Measurements from ENCODE around the gene LTA. TPM values are rescaled to one million over a fixed set of nuclear protein-coding genes. Genes with fewer than 3 reads are reported as not detected.

The LTA gene
- total RNA-seq, 2 experiments from 2014 or later, result 0.98 to 4.1 TPM

DNA sequence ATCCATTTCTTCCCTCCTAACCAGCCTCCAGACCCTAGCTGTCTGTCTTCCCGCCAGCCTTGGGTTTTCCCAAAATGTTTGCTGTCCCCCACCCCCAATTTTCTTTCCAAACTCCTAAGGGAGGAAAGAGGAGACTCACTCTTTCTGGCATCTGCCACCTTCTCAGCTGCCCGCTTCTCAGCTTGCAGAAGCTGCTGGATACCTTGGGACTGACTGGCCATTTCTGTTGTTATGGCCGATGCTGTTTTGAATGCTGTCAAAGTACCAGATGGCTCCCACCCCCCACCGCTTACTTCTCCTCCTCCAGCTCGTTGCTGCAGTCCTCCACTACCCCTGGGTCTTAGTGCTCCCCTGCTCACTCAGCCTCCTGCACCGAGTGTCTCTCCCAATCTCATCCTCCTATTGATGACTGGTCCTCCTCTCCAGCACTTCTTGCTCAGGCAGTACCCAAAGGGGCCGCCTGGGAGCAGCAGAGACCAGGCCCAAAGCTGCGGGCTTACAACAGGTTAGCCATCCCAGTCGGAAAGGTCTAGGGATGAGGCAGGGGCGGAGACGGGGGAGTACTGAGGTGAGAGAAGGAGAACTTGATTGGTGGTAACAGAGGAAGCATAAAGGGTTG, 25.6 kb upstream of the LTA start, which contains the start of gene ATP6V1G2:
Gene ATP6V1G2, minus strand, starts transcription at position 270 of the 619 bp plus-strand sequence. Its CDS starts 49 bp downstream, at position 221.
- TF ChIP-seq EZH2phosphoT487 (IDR thresholded peaks at IDR 0.05; ENCODE audit: borderline replicate concordance, low read depth, low read length), result no peak
- TF ChIP-seq, protein P1, sequence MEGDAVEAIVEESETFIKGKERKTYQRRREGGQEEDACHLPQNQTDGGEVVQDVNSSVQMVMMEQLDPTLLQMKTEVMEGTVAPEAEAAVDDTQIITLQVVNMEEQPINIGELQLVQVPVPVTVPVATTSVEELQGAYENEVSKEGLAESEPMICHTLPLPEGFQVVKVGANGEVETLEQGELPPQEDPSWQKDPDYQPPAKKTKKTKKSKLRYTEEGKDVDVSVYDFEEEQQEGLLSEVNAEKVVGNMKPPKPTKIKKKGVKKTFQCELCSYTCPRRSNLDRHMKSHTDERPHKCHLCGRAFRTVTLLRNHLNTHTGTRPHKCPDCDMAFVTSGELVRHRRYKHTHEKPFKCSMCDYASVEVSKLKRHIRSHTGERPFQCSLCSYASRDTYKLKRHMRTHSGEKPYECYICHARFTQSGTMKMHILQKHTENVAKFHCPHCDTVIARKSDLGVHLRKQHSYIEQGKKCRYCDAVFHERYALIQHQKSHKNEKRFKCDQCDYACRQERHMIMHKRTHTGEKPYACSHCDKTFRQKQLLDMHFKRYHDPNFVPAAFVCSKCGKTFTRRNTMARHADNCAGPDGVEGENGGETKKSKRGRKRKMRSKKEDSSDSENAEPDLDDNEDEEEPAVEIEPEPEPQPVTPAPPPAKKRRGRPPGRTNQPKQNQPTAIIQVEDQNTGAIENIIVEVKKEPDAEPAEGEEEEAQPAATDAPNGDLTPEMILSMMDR (conservative IDR thresholded peaks at IDR 0.05; ENCODE audit: low read length), result peak; percentile 99
- CTCF ChIA-PET (ENCODE audit: unreplicated experiment), result interaction anchor here (0.6 to 3.3 kb wide), 3 partner anchors 30 to 68 kb away, joined by 7 to 23 read pairs (median 7); partner anchors contain the start of gene AIF1

DNA sequence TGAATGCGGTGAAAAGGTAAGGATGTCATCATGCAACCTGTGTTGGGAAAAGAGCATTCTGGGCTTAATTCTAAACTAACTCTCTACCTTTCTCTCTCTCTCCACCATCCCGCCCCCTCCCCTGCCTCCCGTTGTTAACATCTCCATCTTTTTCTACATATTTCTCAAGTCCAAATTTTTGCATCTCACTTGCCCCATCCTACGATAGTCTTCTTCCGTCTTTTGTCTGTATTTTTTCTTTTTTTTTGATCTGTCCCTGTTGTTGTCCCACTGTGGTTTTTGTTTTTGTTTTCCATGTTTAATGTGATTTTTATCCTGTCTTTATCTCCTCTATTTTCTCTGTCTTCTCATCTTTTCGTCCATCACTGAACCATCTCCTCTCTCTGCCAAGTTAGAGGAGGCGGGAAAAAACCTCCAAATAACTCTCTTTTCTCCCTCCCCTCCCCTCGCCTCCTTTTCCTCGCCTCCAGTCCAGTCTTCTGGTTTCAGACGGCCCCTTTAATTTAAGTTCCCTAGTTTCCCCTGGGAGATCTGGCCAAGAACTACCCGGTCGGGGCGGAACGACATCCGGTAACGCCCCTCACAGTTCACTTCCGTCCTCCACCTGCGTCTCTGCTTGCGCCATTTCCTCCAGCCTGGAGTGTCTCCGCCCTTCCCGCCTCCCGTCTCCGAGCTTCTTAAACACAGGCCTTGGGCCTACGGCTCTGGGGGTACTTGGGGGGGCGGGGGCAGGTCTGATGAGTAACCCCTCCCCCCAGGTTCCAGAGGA, 24.9 kb upstream of the LTA start, which contains the start of gene NFKBIL1:
Gene NFKBIL1, plus strand, starts transcription at position 651 of the 769 bp plus-strand sequence. Its CDS starts 87 bp downstream, at position 738.
- peaks cover 62% of the 10 kb centered on the region for H3K4me1 ChIP-seq (ENCODE audit: insufficient read depth, low read length, poor library complexity, severe bottlenecking)

More for the DNA sequence above, 25.6 kb upstream of the LTA start, which contains the start of gene ATP6V1G2:
- Histone ChIP-seq H4K20me1 (ENCODE audit: insufficient read depth, low read length) (no peaks in the 10 kb centered on the region), H3K9me3 (ENCODE audit: low read length) (no peaks in the 10 kb centered on the region; the same call in 1 of the 2 replicates), H3K79me2 (ENCODE audit: insufficient read depth, low read depth, low read length) (peaks cover 33% of the 10 kb centered on the region), H2AFZ (ENCODE audit: low read length) (peak within 1 kb of the TSS; percentile 61), H3K9me2 (ENCODE audit: insufficient read depth, low read length) (no peaks in the 10 kb centered on the region), H3K27ac (ENCODE audit: low read depth, low read length, poor library complexity, severe bottlenecking) (peak within 1 kb of the TSS; percentile 64), H3K4me2 (ENCODE audit: low read length) (peak within 1 kb of the TSS; percentile 82), H3K4me1 (ENCODE audit: insufficient read depth, low read length, poor library complexity, severe bottlenecking) (peaks cover 62% of the 10 kb centered on the region), H3K36me3 (ENCODE audit: insufficient read depth, low read length) (peaks cover 28% of the 10 kb centered on the region), H3K4me3 (ENCODE audit: low read depth, low read length, poor library complexity, severe bottlenecking) (peak within 1 kb of the TSS; percentile 67)
- intact Hi-C loops (cut with micrococcal nuclease; ENCODE audit: unreplicated experiment), result loop anchor here (1.0 to 10.0 kb wide), 6 partner anchors 52 to 284 kb away; partner anchors contain the start of genes BAG6 and VARS1
- no TSS peak for BruUV-seq (replicated peaks)
- POLR2A ChIA-PET, result interaction anchor here (0.7 to 1.7 kb wide), 3 partner anchors 46 to 336 kb away, joined by 3 to 8 read pairs (median 3); partner anchors contain the start of gene NCR3
- DNase-seq (ENCODE audit: low spot score), result peak; percentile 94

More for the DNA sequence above, 24.9 kb upstream of the LTA start, which contains the start of gene NFKBIL1:
- TF ChIP-seq, protein P1 (conservative IDR thresholded peaks at IDR 0.05; ENCODE audit: low read length), result peak; percentile 28; the same call in 1 of the 2 replicates
- no peak for TF ChIP-seq EZH2phosphoT487 (IDR thresholded peaks at IDR 0.05; ENCODE audit: borderline replicate concordance, low read depth, low read length)
- ChIA-PET POLR2A (interaction anchor here (0.5 to 2.4 kb wide), 7 partner anchors 16 to 335 kb away, joined by 3 to 11 read pairs (median 5); partner anchors contain the start of genes LTB and NCR3), CTCF (ENCODE audit: unreplicated experiment) (interaction anchor here (0.6 to 3.3 kb wide), 3 partner anchors 30 to 68 kb away, joined by 7 to 23 read pairs (median 7); partner anchors contain the start of gene AIF1)
- no peaks in the 10 kb centered on the region for H3K9me2 ChIP-seq (ENCODE audit: insufficient read depth, low read length)
- no peaks in the 10 kb centered on the region; the same call in 1 of the 2 replicates for H3K9me3 ChIP-seq (ENCODE audit: low read length)
- no TSS peak for BruUV-seq (replicated peaks)
- peak within 1 kb of the TSS; percentile 61 for H2AFZ ChIP-seq (ENCODE audit: low read length)
- intact Hi-C loops (cut with micrococcal nuclease; ENCODE audit: unreplicated experiment), result loop anchor here (1.0 to 10.0 kb wide), 7 partner anchors 34 to 284 kb away; partner anchors contain the start of genes BAG6 and VARS1
- peak within 1 kb of the TSS; percentile 67 for H3K4me3 ChIP-seq (ENCODE audit: low read depth, low read length, poor library complexity, severe bottlenecking)
- no peaks in the 10 kb centered on the region for H4K20me1 ChIP-seq (ENCODE audit: insufficient read depth, low read length)
- DNase-seq (ENCODE audit: low spot score), result peak; percentile 99
- H3K27ac ChIP-seq (ENCODE audit: low read depth, low read length, poor library complexity, severe bottlenecking), result peak within 1 kb of the TSS; percentile 64
- H3K36me3 ChIP-seq (ENCODE audit: insufficient read depth, low read length), result peaks cover 28% of the 10 kb centered on the region
- H3K79me2 ChIP-seq (ENCODE audit: insufficient read depth, low read depth, low read length), result peaks cover 29% of the 10 kb centered on the region
- peak within 1 kb of the TSS; percentile 82 for H3K4me2 ChIP-seq (ENCODE audit: low read length)
